Lower leg skin (tissue), 4 donors: Measurements from ENCODE around the gene EHBP1. TPM values are rescaled to one million over a fixed set of nuclear protein-coding genes. Genes with fewer than 3 reads are reported as not detected.

Experiments
- DNase-seq, 2 donors: peaks; one replicate each; pipeline ENCODE4 v3.0.0-alpha.2; 2019; ENCODE audit warnings: low spot score in 2 of 2
- H3K4me3 ChIP-seq: fragments of 200-600 bp; sonication (generic); 2 replicates; pipeline ENCODE4 v1.5.1; 2017; ENCODE audit warnings: mild to moderate bottlenecking, low read depth; ENCODE audit not compliant: poor library complexity, severe bottlenecking
- POLR2A ChIP-seq, 2 donors: fragments of 450-650 bp; IDR thresholded peaks; one replicate each; pipeline ENCODE4 v1.6.1; 2016 to 2017; ENCODE audit warnings: antibody characterized with exemption in 2 of 2, mild to moderate bottlenecking in 1 of 2, moderate library complexity in 1 of 2
- WGBS, 2 donors: methylation state at CpG; one replicate each; pipeline ENCODE4 v1.1.5; 2018; 5-methylcytosine and 5-hydroxymethylcytosine counted together
- intact Hi-C: fragments of 100-400 bp; cut with DNase I; formaldehyde crosslinking; loops from one replicate; pipeline ENCODE4 v1.15.0; 2023; ENCODE audit warnings: low total_unique reads
- total RNA-seq, 4 donors: library from RNA; depleted of rRNA; stranded (reverse); fragments of >200 nt; gene quantifications; one replicate each; pipeline ENCODE4 v1.1.0, GENCODE V29; 2016
- TF ChIP-seq, protein P1 (sequence below), 3 donors: fragments of 450-650 bp; IDR thresholded peaks; one replicate each; pipeline ENCODE4 v1.5.1; 2016; ENCODE audit warnings: antibody characterized with exemption in 3 of 3, mild to moderate bottlenecking in 3 of 3, moderate library complexity in 2 of 3

The EHBP1 gene
- total RNA-seq, 4 donors from 2014 or later: 33.8 to 67.8 (median 51.2) TPM

DNA sequence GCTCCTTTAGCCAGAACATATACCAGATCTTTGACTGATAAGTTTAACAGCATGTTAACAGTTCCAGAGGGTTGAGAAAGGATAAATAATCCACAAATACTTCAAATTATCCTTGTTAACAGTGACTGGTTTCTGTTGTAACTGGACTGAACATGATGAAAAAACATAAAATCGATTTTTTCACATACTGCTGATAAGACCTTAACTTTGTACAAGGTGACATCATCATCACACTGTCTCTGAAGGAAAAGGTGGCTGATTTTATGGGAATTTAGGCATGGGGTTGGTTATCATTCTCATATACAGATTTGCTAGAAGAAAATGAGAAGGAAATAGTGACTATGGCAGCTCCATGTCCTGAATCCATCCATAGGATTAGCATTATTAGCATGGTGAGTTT, 381.2 kb downstream of the EHBP1 start:
- no peak for DNase-seq
- 62 to 69% methylated on average over 1 of the region's 1 CpG for WGBS, 2 donors
- intact Hi-C loops: no loop called here
- H3K4me3 ChIP-seq: no peak overlapping the region
- TF ChIP-seq POLR2A (IDR thresholded peaks at IDR 0.05): no peak

- 94 to 100% methylated on average over 1 of the region's 1 CpG for WGBS, 2 donors
- intact Hi-C loops: no loop called here
- DNase-seq: no peak
- TF ChIP-seq, protein P1, sequence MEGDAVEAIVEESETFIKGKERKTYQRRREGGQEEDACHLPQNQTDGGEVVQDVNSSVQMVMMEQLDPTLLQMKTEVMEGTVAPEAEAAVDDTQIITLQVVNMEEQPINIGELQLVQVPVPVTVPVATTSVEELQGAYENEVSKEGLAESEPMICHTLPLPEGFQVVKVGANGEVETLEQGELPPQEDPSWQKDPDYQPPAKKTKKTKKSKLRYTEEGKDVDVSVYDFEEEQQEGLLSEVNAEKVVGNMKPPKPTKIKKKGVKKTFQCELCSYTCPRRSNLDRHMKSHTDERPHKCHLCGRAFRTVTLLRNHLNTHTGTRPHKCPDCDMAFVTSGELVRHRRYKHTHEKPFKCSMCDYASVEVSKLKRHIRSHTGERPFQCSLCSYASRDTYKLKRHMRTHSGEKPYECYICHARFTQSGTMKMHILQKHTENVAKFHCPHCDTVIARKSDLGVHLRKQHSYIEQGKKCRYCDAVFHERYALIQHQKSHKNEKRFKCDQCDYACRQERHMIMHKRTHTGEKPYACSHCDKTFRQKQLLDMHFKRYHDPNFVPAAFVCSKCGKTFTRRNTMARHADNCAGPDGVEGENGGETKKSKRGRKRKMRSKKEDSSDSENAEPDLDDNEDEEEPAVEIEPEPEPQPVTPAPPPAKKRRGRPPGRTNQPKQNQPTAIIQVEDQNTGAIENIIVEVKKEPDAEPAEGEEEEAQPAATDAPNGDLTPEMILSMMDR (IDR thresholded peaks at IDR 0.05): no peak
- no peak for TF ChIP-seq POLR2A (IDR thresholded peaks at IDR 0.05)
- no peak overlapping the region for H3K4me3 ChIP-seq
These were observed 386.9 kb downstream of the EHBP1 start for GRCh38 chr2:63092401-63092800.

- DNase-seq: no peak
- WGBS, 2 donors: 1 to 2% methylated on average over 1 of the region's 1 CpG
- intact Hi-C loops: no loop called here
- no peak overlapping the region for H3K4me3 ChIP-seq
- TF ChIP-seq POLR2A (IDR thresholded peaks at IDR 0.05): no peak
- TF ChIP-seq, protein P1 (IDR thresholded peaks at IDR 0.05): no peak
These were observed 387.3 kb downstream of the EHBP1 start for GRCh38 chr2:63092857-63093256.

GRCh38 chr2:63093502-63093901, 388.0 kb downstream of the EHBP1 start:
- DNase-seq: no peak
- intact Hi-C loops: no loop called here
- TF ChIP-seq POLR2A (IDR thresholded peaks at IDR 0.05): no peak
- TF ChIP-seq, protein P1 (IDR thresholded peaks at IDR 0.05): no peak
- WGBS, 2 donors: 83 to 94% methylated on average over 1 of the region's 1 CpG
- H3K4me3 ChIP-seq: no peak overlapping the region

Other genes starting within 250 kb of the EHBP1 start
- gene TMEM17, start 199.5 kb upstream of the EHBP1 start, total RNA-seq: 1 to 10 TPM in 3 of 4 donors, under 1 TPM in 1; 0.80 to 8.6 (median 1.9) TPM